NCI-H146 (cell line): ENCODE data around the gene CRYZ.
"Not testable (repeated sequence)": the region's sequence is repeated elsewhere in the genome, so short reads cannot be mapped to it uniquely, and the experiment has no call there.

Experiments used
- DNase-seq: peaks from one replicate; lab custom pipeline; 2025; lab: John Stamatoyannopoulos, UW

Gene CRYZ

GRCh38 chr1:74732960-74733603 lies at the start of gene CRYZ, which contains the start of gene TYW3:
Gene CRYZ (minus strand): TSS chr1:74733050. CDS start chr1:74724821, 8,229 bp downstream.
Gene TYW3 (plus strand): TSS chr1:74733152. CDS start chr1:74733245, 93 bp downstream.
- peak; percentile 93 for DNase-seq

GRCh38 chr1:74780594-74780993 lies 47.7 kb upstream of the CRYZ start:
- DNase-seq: no peak

- no peak for DNase-seq
Measured at GRCh38 chr1:74779750-74780149, 46.9 kb upstream of the CRYZ start.

GRCh38 chr1:74777525-74777924 lies 44.7 kb upstream of the CRYZ start:
- DNase-seq: no peak

- no peak for DNase-seq
Measured at GRCh38 chr1:74775735-74776134, 42.9 kb upstream of the CRYZ start.

- peak; percentile 3 for DNase-seq
Measured at GRCh38 chr1:74773582-74773981, 40.7 kb upstream of the CRYZ start.

GRCh38 chr1:74772945-74773344 lies 40.1 kb upstream of the CRYZ start:
- no peak for DNase-seq

- DNase-seq: peak; percentile 53
Measured at GRCh38 chr1:74771913-74772515, 39.2 kb upstream of the CRYZ start.

- peak; percentile 19 for DNase-seq
Measured at GRCh38 chr1:74767490-74767889, 34.6 kb upstream of the CRYZ start.

GRCh38 chr1:74766579-74766978 lies 33.7 kb upstream of the CRYZ start:
- DNase-seq: no peak

GRCh38 chr1:74763807-74764206 lies 31.0 kb upstream of the CRYZ start:
- no peak for DNase-seq

GRCh38 chr1:74756650-74757049 lies 23.8 kb upstream of the CRYZ start:
- DNase-seq: not testable (repeated sequence)

GRCh38 chr1:74755475-74755874 lies 22.6 kb upstream of the CRYZ start:
- DNase-seq: no peak

- no peak for DNase-seq
Measured at GRCh38 chr1:74753104-74753503, 20.3 kb upstream of the CRYZ start.

GRCh38 chr1:74748960-74749359 lies 16.1 kb upstream of the CRYZ start:
- no peak for DNase-seq

- DNase-seq: not testable (repeated sequence)
Measured at GRCh38 chr1:74745247-74745646, 12.4 kb upstream of the CRYZ start.

GRCh38 chr1:74740307-74740980 lies 7.6 kb upstream of the CRYZ start:
- DNase-seq: not testable (repeated sequence)

GRCh38 chr1:74737333-74737732 lies 4.5 kb upstream of the CRYZ start:
- DNase-seq: no peak

- DNase-seq: peak; percentile 77
Measured at GRCh38 chr1:74733604-74734484, 994 bp upstream of the CRYZ start.

- peak; percentile 36 for DNase-seq
Measured at GRCh38 chr1:74732071-74732946, 541 bp downstream of the CRYZ start.

- no peak for DNase-seq
Measured at GRCh38 chr1:74731399-74732052, 1.3 kb downstream of the CRYZ start.
